GM18867 (cell line): Measurements from ENCODE around the gene TLE1.

Experiments used
- ATAC-seq: cut with Tn5 transposase; IDR thresholded peaks from one replicate; pipeline ENCODE4 v1.9.1; 2021; ENCODE audit warnings: mild to moderate bottlenecking, moderate library complexity; ENCODE audit not compliant: unreplicated experiment

The TLE1 gene

GRCh38 chr9:81579381-81579780, 110.0 kb downstream of the TLE1 start:
- no peak for ATAC-seq

- ATAC-seq = no peak
Observed at GRCh38 chr9:81578606-81579005, 110.7 kb downstream of the TLE1 start.

GRCh38 chr9:81575956-81576355, 113.4 kb downstream of the TLE1 start:
- no peak for ATAC-seq

- no peak for ATAC-seq
Observed at GRCh38 chr9:81574405-81574804, 114.9 kb downstream of the TLE1 start.

- no peak for ATAC-seq
Observed at GRCh38 chr9:81573415-81574321, 115.7 kb downstream of the TLE1 start.

GRCh38 chr9:81570083-81570482, 119.3 kb downstream of the TLE1 start:
- ATAC-seq = no peak

- no peak for ATAC-seq
Observed at GRCh38 chr9:81566074-81566698, 123.2 kb downstream of the TLE1 start.

GRCh38 chr9:81565609-81566008, 123.7 kb downstream of the TLE1 start:
- ATAC-seq = no peak

GRCh38 chr9:81565144-81565543, 124.2 kb downstream of the TLE1 start:
- no peak for ATAC-seq

- ATAC-seq = no peak
Observed at GRCh38 chr9:81564632-81565031, 124.7 kb downstream of the TLE1 start.

GRCh38 chr9:81563739-81564138, 125.6 kb downstream of the TLE1 start:
- no peak for ATAC-seq

- no peak for ATAC-seq
Observed at GRCh38 chr9:81563020-81563407, 126.3 kb downstream of the TLE1 start.

- no peak for ATAC-seq
Observed at GRCh38 chr9:81562231-81563019, 126.9 kb downstream of the TLE1 start.

- peak; percentile 91 for ATAC-seq
Observed at GRCh38 chr9:81560851-81561732, 128.3 kb downstream of the TLE1 start.

GRCh38 chr9:81559709-81560108, 129.6 kb downstream of the TLE1 start:
- ATAC-seq = no peak

- no peak for ATAC-seq
Observed at GRCh38 chr9:81559197-81559596, 130.2 kb downstream of the TLE1 start.

GRCh38 chr9:81558091-81558830, 131.1 kb downstream of the TLE1 start:
- no peak for ATAC-seq

GRCh38 chr9:81557452-81558090, 131.8 kb downstream of the TLE1 start:
- ATAC-seq = no peak

GRCh38 chr9:81556923-81557322, 132.4 kb downstream of the TLE1 start:
- ATAC-seq = no peak
